HFFc6 (cell line): ENCODE data around the gene SMYD3. TPM values are rescaled to one million over a fixed set of nuclear protein-coding genes. Genes with fewer than 3 reads are reported as not detected.

Experiments
- DNase-seq: peaks from one replicate; pipeline ENCODE4 v3.0.0-alpha.2; 2018
- H3K27ac Mint-ChIP-seq: 2 replicates; pipeline ENCODE4 v1.8.0; 2020; ENCODE audit warnings: mild to moderate bottlenecking, mixed read lengths
- H3K27me3 Mint-ChIP-seq: 2 replicates; pipeline ENCODE4 v1.8.0; 2021; ENCODE audit warnings: mild to moderate bottlenecking, moderate library complexity, mixed read lengths; ENCODE audit not compliant: insufficient read depth
- H3K36me3 Mint-ChIP-seq: 2 replicates; pipeline ENCODE4 v1.8.0; 2021; ENCODE audit warnings: low read depth, mixed read lengths
- H3K4me1 Mint-ChIP-seq: 2 replicates; pipeline ENCODE4 v1.8.0; 2020; ENCODE audit warnings: low read depth, mixed read lengths
- H3K4me3 Mint-ChIP-seq: 2 replicates; pipeline ENCODE4 v1.8.0; 2020; ENCODE audit warnings: mild to moderate bottlenecking, moderate library complexity, mixed read lengths
- H3K9me3 Mint-ChIP-seq: 2 replicates; pipeline ENCODE4 v1.8.0; 2020; ENCODE audit warnings: mild to moderate bottlenecking, mixed read lengths
- CTCF ChIP-seq: fragments of 200-600 bp; sonication (generic); IDR thresholded peaks from 2 replicates; pipeline ENCODE4 v1.5.0; 2021; ENCODE audit warnings: antibody characterized with exemption, mild to moderate bottlenecking
- total RNA-seq, 6 experiments: library from RNA; stranded (reverse); fragmentation: NEBNext Ultra II Directional; extraction: Animal tissue kit (Norgen Biotek cat#: 25700); gene quantifications; 2 replicates in 1 of 6; 3 replicates in 5 of 6; pipeline ENCODE4 v1.2.3, GENCODE V29; 2021

Gene SMYD3
- total RNA-seq, 6 experiments from 2014 or later: 28.4 to 37.9 (median 31.2) TPM

DNA sequence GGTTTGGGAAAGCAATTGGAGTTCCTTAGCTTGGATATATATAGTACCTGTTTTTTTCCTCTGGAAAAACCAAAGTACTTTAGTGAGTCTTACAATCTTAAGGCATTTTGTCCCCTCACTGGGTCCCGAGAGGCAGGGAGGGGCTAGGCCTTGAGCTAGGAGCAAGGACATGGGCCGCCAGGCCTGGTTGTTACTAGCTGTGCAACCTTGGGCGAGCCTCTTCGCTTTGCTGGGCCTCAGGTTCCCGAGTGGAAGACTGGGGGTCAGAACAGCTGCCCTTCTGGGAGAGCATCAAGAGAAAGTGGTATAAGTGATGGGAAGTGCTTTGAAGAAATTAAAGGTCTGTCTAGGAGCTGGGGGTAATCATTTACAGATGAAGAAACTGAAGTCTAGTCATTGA lies 799.1 kb downstream of the SMYD3 start:
- Mint-ChIP-seq H3K27me3 (peaks cover 4% of the 10 kb centered on the region), H3K36me3 (peaks cover 10% of the 10 kb centered on the region; the same call in 1 of the 2 replicates), H3K4me1 (peaks cover 13% of the 10 kb centered on the region), H3K9me3 (no peaks in the 10 kb centered on the region), H3K27ac (no peak overlapping the region), H3K4me3 (no peak overlapping the region)
- no peak for TF ChIP-seq CTCF
- DNase-seq: no peak

DNA sequence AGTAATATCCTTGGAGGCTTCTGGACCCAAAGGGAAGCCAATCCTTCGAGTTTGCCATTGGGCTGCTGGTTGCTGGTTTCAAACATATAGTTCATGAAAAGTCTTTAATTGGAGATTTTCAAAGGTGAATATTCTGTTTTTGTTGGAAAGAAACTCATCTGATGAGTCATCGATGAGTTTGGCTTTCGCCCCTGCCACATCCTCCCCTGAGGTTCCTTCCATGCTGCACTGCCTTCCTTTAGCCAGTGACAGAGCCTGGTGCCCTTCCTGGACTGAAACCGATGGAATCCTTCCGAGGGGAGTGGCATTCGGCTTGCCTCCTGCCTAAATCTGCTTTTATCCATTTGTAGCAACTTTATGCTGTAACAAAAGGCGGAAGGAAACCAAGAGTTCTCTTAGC lies 802.3 kb downstream of the SMYD3 start:
- no peak for TF ChIP-seq CTCF
- Mint-ChIP-seq H3K4me3 (no peak overlapping the region), H3K4me1 (peaks cover 13% of the 10 kb centered on the region), H3K27ac (no peak overlapping the region), H3K27me3 (peaks cover 2% of the 10 kb centered on the region), H3K36me3 (peaks cover 15% of the 10 kb centered on the region; the same call in 1 of the 2 replicates), H3K9me3 (no peaks in the 10 kb centered on the region)
- peak; percentile 46 for DNase-seq

DNA sequence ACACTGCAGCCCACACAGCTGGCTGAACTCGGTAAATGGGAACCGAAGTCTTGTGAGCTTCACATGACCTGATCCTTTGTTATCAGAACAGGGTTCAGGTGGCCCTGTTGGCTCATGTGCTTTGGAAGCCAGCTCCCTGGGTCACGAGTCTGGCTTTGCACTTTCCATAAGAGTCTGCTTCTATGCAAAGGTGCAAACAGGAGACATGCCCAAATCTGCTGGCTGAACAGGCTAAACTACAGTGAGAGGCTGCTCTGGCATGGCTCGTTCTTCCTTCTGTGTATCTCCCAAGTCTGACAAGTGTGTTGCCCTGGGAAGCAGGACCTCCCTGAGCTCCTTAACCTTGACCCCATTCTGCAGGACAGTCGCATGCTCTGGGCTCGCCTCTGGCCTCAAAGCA lies 802.7 kb downstream of the SMYD3 start:
- no peak overlapping the region for H3K4me3 Mint-ChIP-seq
- no peak for DNase-seq
- TF ChIP-seq CTCF: no peak
- peaks cover 13% of the 10 kb centered on the region for H3K4me1 Mint-ChIP-seq
- no peaks in the 10 kb centered on the region for H3K9me3 Mint-ChIP-seq
- H3K36me3 Mint-ChIP-seq: peaks cover 15% of the 10 kb centered on the region; the same call in 1 of the 2 replicates
- no peak overlapping the region for H3K27ac Mint-ChIP-seq
- H3K27me3 Mint-ChIP-seq: peaks cover 2% of the 10 kb centered on the region; the same call in 1 of the 2 replicates

DNA sequence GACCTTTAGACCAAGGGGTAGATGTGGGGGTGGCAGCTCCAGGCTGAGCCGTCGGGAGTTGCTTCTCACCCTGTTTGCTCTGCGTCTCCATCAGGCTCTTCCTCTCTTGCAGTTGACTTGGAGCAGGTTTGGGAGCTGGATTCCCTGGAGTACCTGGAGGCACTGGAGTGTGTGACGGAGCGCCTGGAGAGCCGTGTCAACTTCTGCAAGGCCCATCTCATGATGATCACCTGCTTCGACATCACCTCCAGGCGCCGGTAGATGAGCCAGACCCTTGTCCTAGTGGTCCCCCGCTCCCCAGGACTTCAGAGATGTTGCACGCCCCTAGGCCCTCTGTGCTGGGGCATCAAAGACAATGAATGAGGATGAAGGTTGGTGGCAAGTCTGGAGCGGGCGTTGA lies 804.7 kb downstream of the SMYD3 start:
- H3K27me3 Mint-ChIP-seq: peaks cover 2% of the 10 kb centered on the region; the same call in 1 of the 2 replicates
- H3K4me3 Mint-ChIP-seq: no peak overlapping the region
- peaks cover 13% of the 10 kb centered on the region for H3K4me1 Mint-ChIP-seq
- no peaks in the 10 kb centered on the region for H3K9me3 Mint-ChIP-seq
- peaks cover 15% of the 10 kb centered on the region; the same call in 1 of the 2 replicates for H3K36me3 Mint-ChIP-seq
- TF ChIP-seq CTCF: no peak
- no peak overlapping the region for H3K27ac Mint-ChIP-seq
- no peak for DNase-seq

- TF ChIP-seq CTCF: no peak
- no peak overlapping the region for H3K4me3 Mint-ChIP-seq
- no peaks in the 10 kb centered on the region for H3K9me3 Mint-ChIP-seq
- no peak for DNase-seq
- H3K36me3 Mint-ChIP-seq: peaks cover 15% of the 10 kb centered on the region; the same call in 1 of the 2 replicates
- H3K4me1 Mint-ChIP-seq: peaks cover 13% of the 10 kb centered on the region
- no peak overlapping the region for H3K27ac Mint-ChIP-seq
- peaks cover 2% of the 10 kb centered on the region; the same call in 1 of the 2 replicates for H3K27me3 Mint-ChIP-seq
Measured at GRCh38 chr1:245701631-245702030, 805.4 kb downstream of the SMYD3 start.

DNA sequence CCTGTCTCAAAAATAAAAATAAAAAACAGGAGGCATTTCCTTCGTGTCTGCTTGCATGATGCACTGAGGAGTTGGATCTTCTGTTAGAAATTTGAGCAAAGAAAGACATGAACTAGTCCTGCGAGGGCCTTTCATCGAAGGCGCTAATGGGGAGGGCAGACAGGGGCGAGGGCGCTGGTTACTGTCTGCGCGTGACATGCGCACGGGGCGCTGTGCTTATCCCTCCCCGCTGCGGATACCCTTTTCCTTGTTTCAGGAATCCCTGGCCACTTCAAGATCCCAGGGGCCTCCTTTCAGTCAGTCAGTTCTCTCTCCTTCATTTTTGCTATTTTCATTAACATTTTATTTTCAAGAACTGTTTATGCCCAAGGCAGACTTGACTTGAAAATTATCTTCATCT lies 806.4 kb downstream of the SMYD3 start:
- Mint-ChIP-seq H3K27ac (no peak overlapping the region), H3K4me3 (no peak overlapping the region), H3K4me1 (peaks cover 13% of the 10 kb centered on the region), H3K9me3 (no peaks in the 10 kb centered on the region), H3K36me3 (peaks cover 15% of the 10 kb centered on the region; the same call in 1 of the 2 replicates), H3K27me3 (peaks cover 2% of the 10 kb centered on the region; the same call in 1 of the 2 replicates)
- DNase-seq: no peak
- no peak for TF ChIP-seq CTCF
